ENCODE data around the gene MUC20.
"Not testable (repeated sequence)": the region's sequence is repeated elsewhere in the genome, so short reads cannot be mapped to it uniquely, and the experiment has no call there.

MUC20 gene

GRCh38 chr3:195720831-195721506, at the start of gene MUC20:
TSS of gene MUC20 (plus strand) at chr3:195720978. CDS start at chr3:195721008, 30 bp downstream.
- not testable (repeated sequence) for DNase-seq

GRCh38 chr3:195671283-195671682, 49.5 kb upstream of the MUC20 start:
- not testable (repeated sequence) for DNase-seq

- DNase-seq = not testable (repeated sequence)
These were observed 47.1 kb upstream of the MUC20 start for GRCh38 chr3:195673711-195674110.

GRCh38 chr3:195678391-195679015, 42.3 kb upstream of the MUC20 start:
- DNase-seq = not testable (repeated sequence)

GRCh38 chr3:195680690-195681089, 40.1 kb upstream of the MUC20 start:
- not testable (repeated sequence) for DNase-seq

GRCh38 chr3:195681458-195682103, 39.2 kb upstream of the MUC20 start:
- not testable (repeated sequence) for DNase-seq

- DNase-seq = not testable (repeated sequence)
These were observed 38.6 kb upstream of the MUC20 start for GRCh38 chr3:195682104-195682742.

GRCh38 chr3:195683722-195684526, 36.9 kb upstream of the MUC20 start:
- DNase-seq = not testable (repeated sequence)

GRCh38 chr3:195684527-195685257, 36.1 kb upstream of the MUC20 start:
- not testable (repeated sequence) for DNase-seq

- not testable (repeated sequence) for DNase-seq
These were observed 34.1 kb upstream of the MUC20 start for GRCh38 chr3:195686537-195687208.

- not testable (repeated sequence) for DNase-seq
These were observed 33.5 kb upstream of the MUC20 start for GRCh38 chr3:195687209-195687760.

GRCh38 chr3:195688471-195689183, 32.2 kb upstream of the MUC20 start:
- DNase-seq = not testable (repeated sequence)

- not testable (repeated sequence) for DNase-seq
These were observed 31.4 kb upstream of the MUC20 start for GRCh38 chr3:195689184-195690070.

- no peak for DNase-seq
These were observed 29.8 kb upstream of the MUC20 start for GRCh38 chr3:195690951-195691350.

- not testable (repeated sequence) for DNase-seq
These were observed 29.0 kb upstream of the MUC20 start for GRCh38 chr3:195691596-195692353.

- DNase-seq = no peak
These were observed 28.5 kb upstream of the MUC20 start for GRCh38 chr3:195692354-195692685.

GRCh38 chr3:195692781-195693427, 27.9 kb upstream of the MUC20 start:
- DNase-seq = no peak

Data from NCI-H2171 treated with DMSO at 0.1 percent for 48 hours (cell line).